Measurements from ENCODE around the gene ROM1. TPM values are rescaled to one million over a fixed set of nuclear protein-coding genes. Genes with fewer than 3 reads are reported as not detected.

Gene ROM1
- total RNA-seq, 1 experiment from 2014 or later, result 5.8 TPM

GRCh38 chr11:62611705-62612365 is 1.2 kb upstream of the ROM1 start:
- Histone ChIP-seq H3K27ac (ENCODE audit: low read length) (0 out of 2 replicates have a peak overlapping the region, but pooled peaks have one; percentile 7), H3K4me3 (ENCODE audit: low read length) (peak overlapping the region; percentile 81), H3K36me3 (ENCODE audit: low read depth, low read length) (no peaks in the 10 kb centered on the region), H3K4me2 (ENCODE audit: low read length) (peak overlapping the region; percentile 97), H3K9me2 (replicated peaks; ENCODE audit: low read length) (no peaks in the 10 kb centered on the region), H3F3A (ENCODE audit: low read length, unreplicated experiment) (peaks cover 7% of the 10 kb centered on the region), H3K9ac (ENCODE audit: low read length) (peak overlapping the region; percentile 63), H3K4me1 (ENCODE audit: insufficient read depth, low read length) (peaks cover 29% of the 10 kb centered on the region), H3K79me2 (ENCODE audit: low read length) (peaks cover 12% of the 10 kb centered on the region; the same call in 1 of the 2 replicates), H2AFZ (ENCODE audit: low read length) (peak overlapping the region; percentile 89), H3K27me3 (ENCODE audit: low read length) (no peaks in the 10 kb centered on the region), H4K20me1 (ENCODE audit: low read length) (no peaks in the 10 kb centered on the region), H3K9me3 (ENCODE audit: low read length) (no peaks in the 10 kb centered on the region)
- CTCF ChIA-PET, result interaction anchor here (0.5 to 1.3 kb wide), 9 partner anchors 9 to 74 kb away, joined by 3 to 9 read pairs (median 5); partner anchors contain the start of genes B3GAT3, C11orf98 and CSKMT
- TF ChIP-seq EZH2 (IDR thresholded peaks at IDR 0.05; ENCODE audit: low read length, unreplicated experiment), result no peak
- TF ChIP-seq, protein P1, sequence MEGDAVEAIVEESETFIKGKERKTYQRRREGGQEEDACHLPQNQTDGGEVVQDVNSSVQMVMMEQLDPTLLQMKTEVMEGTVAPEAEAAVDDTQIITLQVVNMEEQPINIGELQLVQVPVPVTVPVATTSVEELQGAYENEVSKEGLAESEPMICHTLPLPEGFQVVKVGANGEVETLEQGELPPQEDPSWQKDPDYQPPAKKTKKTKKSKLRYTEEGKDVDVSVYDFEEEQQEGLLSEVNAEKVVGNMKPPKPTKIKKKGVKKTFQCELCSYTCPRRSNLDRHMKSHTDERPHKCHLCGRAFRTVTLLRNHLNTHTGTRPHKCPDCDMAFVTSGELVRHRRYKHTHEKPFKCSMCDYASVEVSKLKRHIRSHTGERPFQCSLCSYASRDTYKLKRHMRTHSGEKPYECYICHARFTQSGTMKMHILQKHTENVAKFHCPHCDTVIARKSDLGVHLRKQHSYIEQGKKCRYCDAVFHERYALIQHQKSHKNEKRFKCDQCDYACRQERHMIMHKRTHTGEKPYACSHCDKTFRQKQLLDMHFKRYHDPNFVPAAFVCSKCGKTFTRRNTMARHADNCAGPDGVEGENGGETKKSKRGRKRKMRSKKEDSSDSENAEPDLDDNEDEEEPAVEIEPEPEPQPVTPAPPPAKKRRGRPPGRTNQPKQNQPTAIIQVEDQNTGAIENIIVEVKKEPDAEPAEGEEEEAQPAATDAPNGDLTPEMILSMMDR (conservative IDR thresholded peaks at IDR 0.05; ENCODE audit: low read depth, low read length), result no peak
- TF ChIP-seq EZH2phosphoT487 (IDR thresholded peaks at IDR 0.05; ENCODE audit: borderline replicate concordance, low read length), result no peak
- peak; percentile 14 for ATAC-seq
- POLR2A ChIA-PET (ENCODE audit: unreplicated experiment), result interaction anchor here (0.6 kb wide), 1 partner anchor 20 kb away, joined by 3 read pairs; no protein-coding TSS in a partner anchor
- BruUV-seq (replicated peaks), result TSS peak; percentile 18
- peak; percentile 52 for DNase-seq
- intact Hi-C loops (cut with micrococcal nuclease), result loop anchor here (1.0 to 5.0 kb wide), 2 partner anchors 21 to 35 kb away; partner anchors contain the start of genes GANAB and TUT1

DNA sequence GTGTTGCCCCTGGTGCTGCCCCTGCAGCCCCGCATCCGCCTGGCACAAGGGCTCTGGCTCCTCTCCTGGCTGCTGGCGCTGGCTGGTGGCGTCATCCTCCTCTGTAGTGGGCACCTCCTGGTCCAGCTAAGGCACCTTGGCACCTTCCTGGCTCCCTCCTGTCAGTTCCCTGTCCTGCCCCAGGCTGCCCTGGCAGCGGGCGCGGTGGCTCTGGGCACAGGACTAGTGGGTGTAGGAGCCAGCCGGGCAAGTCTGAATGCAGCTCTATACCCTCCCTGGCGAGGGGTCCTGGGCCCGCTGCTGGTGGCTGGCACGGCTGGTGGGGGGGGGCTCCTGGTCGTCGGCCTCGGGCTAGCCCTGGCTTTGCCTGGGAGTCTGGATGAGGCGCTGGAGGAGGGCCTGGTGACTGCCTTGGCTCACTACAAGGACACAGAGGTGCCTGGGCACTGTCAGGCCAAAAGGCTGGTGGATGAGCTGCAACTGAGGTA is 278 bp downstream of the ROM1 start:
- POLR2A ChIA-PET (ENCODE audit: unreplicated experiment), result no interaction called here
- ATAC-seq, result peak; percentile 11
- H3K4me3 ChIP-seq (ENCODE audit: low read length), result peak overlapping the region; percentile 81; the same call in 1 of the 2 replicates

More for the DNA sequence above, 278 bp downstream of the ROM1 start:
- Histone ChIP-seq H3K27me3 (ENCODE audit: low read length) (no peaks in the 10 kb centered on the region), H3K9me2 (replicated peaks; ENCODE audit: low read length) (no peaks in the 10 kb centered on the region), H3K4me1 (ENCODE audit: insufficient read depth, low read length) (peaks cover 29% of the 10 kb centered on the region), H3K36me3 (ENCODE audit: low read depth, low read length) (no peaks in the 10 kb centered on the region), H2AFZ (ENCODE audit: low read length) (peak overlapping the region; percentile 89), H3F3A (ENCODE audit: low read length, unreplicated experiment) (peaks cover 7% of the 10 kb centered on the region), H3K4me2 (ENCODE audit: low read length) (peak overlapping the region; percentile 97; the same call in 1 of the 2 replicates), H3K9ac (ENCODE audit: low read length) (no peak overlapping the region), H4K20me1 (ENCODE audit: low read length) (no peaks in the 10 kb centered on the region), H3K9me3 (ENCODE audit: low read length) (no peaks in the 10 kb centered on the region), H3K79me2 (ENCODE audit: low read length) (peaks cover 12% of the 10 kb centered on the region; the same call in 1 of the 2 replicates), H3K27ac (ENCODE audit: low read length) (peak overlapping the region; percentile 59; the same call in 1 of the 2 replicates)
- CTCF ChIA-PET, result interaction anchor here (0.7 to 0.8 kb wide), 2 partner anchors 12 to 60 kb away, joined by 3 to 4 read pairs; partner anchors contain the start of gene MTA2
- BruUV-seq (replicated peaks), result TSS peak; percentile 24
- no peak for DNase-seq
- intact Hi-C loops (cut with micrococcal nuclease), result loop anchor here (5.0 kb wide), 1 partner anchor 34 kb away; the partner anchor contains the start of gene GANAB
- no peak for TF ChIP-seq EZH2 (IDR thresholded peaks at IDR 0.05; ENCODE audit: low read length, unreplicated experiment)
- TF ChIP-seq, protein P1 (conservative IDR thresholded peaks at IDR 0.05; ENCODE audit: low read depth, low read length), result no peak
- no peak for TF ChIP-seq EZH2phosphoT487 (IDR thresholded peaks at IDR 0.05; ENCODE audit: borderline replicate concordance, low read length)
